CD4-positive, alpha-beta T cell treated with Interleukin-15 for 1 hour (primary cell): ENCODE measurements around the gene KCMF1.

Experiments used
- DNase-seq: peaks from one replicate; pipeline ENCODE4 v3.0.0-alpha.2; 2020

KCMF1 gene

GRCh38 chr2:85032621-85033020 lies 61.7 kb downstream of the KCMF1 start:
- no peak for DNase-seq

DNA sequence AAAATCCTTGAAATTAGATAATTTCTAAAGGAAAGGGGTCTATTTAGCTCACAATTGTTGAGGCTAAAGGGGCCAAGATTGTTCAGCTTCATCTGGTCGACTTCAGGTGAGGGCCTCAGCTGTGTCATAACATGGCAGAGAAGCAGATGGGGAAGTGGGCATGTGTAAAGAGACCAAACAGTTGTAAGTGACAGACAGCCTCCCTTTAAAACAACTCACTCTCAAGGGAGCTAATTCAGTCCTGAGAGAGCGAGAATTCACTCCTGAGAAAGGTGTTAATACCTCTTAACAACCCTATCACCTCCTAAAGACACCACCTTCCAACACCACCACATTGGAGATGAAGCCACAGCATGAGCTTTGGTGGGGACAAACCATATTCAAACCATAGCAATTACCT lies 62.4 kb downstream of the KCMF1 start:
- no peak for DNase-seq

DNA sequence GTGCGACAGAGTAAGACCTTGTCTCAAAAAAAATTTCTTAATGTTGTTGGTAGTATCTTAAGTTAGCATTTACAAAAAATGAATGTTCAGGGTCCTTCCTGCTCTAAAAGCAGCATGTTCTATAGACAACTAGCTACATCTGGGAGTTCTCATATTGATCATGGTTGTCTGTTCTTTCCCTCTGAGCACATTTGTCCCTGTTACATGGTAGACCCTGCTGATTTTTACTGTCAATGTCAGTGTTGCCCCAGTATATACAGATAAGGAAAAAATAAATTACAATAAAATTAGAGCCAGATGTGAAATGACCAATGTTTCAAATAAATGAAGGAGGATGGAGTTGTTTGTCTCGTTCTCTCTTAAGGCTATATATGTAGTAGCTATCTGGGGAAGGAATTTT lies 63.2 kb downstream of the KCMF1 start:
- DNase-seq = no peak

GRCh38 chr2:85037622-85038021 lies 66.7 kb downstream of the KCMF1 start:
- no peak for DNase-seq

- DNase-seq = no peak
These were observed 71.4 kb downstream of the KCMF1 start for GRCh38 chr2:85042330-85042729.

GRCh38 chr2:85048534-85048933 lies 77.6 kb downstream of the KCMF1 start:
- no peak for DNase-seq

GRCh38 chr2:85049236-85049635 lies 78.3 kb downstream of the KCMF1 start:
- no peak for DNase-seq

DNA sequence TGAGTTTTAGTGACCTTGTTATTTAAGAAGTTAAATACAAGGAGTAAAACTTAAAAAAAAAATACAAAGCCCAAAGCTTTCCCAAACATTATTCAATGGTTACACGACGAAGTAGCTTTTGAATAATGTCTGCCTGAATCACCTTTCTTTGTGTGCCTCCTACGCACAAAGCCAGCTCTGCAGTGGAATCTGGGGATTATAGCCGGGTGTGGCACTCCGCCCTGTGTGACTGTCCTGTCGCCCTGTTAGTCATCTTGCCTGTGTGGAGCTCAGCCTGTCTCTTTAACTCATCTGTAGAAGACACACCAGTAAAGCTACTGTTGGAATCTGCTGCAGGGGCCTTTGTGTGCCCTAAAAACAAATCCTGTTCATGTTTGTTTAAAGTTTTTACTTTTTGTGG lies 82.8 kb downstream of the KCMF1 start:
- peak; percentile 56 for DNase-seq

- no peak for DNase-seq
These were observed 86.4 kb downstream of the KCMF1 start for GRCh38 chr2:85057226-85057962.

- DNase-seq = no peak
These were observed 90.9 kb downstream of the KCMF1 start for GRCh38 chr2:85061896-85062295.

GRCh38 chr2:85062565-85062964 lies 91.6 kb downstream of the KCMF1 start:
- no peak for DNase-seq

GRCh38 chr2:85063981-85064599 lies 93.1 kb downstream of the KCMF1 start:
- no peak for DNase-seq

GRCh38 chr2:85064927-85065577 lies 94.1 kb downstream of the KCMF1 start:
- DNase-seq = no peak

DNA sequence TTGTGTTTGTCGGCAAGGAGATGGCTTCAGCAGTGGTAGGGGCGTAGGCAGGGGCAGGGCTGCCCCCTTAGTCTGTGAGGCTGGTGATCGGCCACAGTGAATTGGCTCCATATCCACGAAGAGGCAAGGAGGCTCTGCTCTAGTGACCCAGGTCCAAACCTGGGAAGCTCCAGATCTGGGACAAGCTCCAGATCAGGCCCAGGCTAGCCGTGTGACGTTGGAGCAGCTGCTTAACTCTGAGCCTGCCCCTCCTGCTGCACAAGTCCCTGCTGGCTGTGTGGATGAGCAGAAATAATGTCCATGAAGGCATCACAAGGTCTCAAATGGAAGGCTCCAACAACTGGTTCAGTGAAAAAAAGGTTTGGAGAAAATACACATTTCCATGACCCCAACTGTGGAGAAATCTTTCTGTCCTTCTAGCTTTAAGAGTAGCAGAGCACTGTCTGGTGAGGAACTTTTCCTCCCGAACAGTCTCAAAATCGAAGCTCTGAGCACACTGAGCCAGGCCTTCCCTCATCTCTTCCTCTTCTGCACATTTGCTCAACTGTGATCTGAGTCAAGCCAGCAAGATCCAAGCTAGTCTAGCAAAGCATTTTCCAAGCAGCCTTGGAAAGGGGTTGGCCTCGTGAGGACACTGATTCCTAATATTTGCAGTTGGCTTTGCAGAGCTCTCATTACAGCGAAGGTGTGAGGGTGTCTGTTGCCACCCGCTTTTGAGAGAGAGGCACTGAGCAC lies 95.2 kb downstream of the KCMF1 start:
- no peak for DNase-seq

DNA sequence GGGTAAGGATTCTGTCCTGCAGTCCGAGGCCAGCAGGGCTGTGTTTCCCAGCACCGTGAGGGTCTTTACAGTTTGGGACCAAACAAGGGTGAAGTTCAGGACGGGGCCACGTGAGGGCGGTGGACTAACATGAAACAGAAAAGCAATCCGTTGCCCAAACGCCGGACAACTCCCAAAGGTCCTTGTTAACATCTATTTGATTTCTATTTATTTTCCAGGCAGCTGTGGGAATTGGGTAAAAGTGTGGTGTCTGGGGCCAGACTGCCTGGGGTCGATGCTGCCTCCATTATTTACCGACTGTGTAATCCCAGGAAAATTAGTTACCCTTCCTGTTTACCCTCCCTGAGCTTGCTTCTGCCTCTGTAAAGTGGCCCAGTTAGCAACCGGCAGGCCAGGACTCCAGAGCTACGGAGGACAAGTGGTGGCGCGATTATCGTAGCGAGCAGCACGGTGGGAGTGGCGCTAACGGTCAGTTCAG lies 96.0 kb downstream of the KCMF1 start:
- peak; percentile 21 for DNase-seq

DNA sequence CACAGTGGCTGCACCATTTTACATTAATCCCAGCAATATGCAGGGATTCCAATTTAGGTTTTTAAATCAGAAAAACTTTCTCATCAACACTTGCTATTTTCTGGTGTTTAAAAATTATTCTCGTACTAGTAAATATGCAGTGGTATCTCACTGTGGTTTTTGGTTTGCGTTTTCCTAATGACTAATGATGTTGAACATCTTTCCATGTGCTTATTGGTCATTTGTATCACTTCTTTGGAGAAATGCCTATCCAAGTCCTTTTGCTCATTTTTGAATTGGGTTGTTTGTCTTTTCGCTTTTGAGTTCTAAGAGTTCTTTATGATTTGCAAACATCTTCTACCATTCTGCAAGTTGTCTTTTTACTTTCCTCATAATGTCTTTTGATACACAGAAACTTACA lies 100.1 kb downstream of the KCMF1 start:
- DNase-seq = no peak

- no peak for DNase-seq
These were observed 102.1 kb downstream of the KCMF1 start for GRCh38 chr2:85073033-85073432.

GRCh38 chr2:85076618-85077274 lies 105.8 kb downstream of the KCMF1 start:
- DNase-seq = no peak

- DNase-seq = no peak
These were observed 107.0 kb downstream of the KCMF1 start for GRCh38 chr2:85077859-85078419.

- no peak for DNase-seq
These were observed 107.6 kb downstream of the KCMF1 start for GRCh38 chr2:85078536-85078935.

DNA sequence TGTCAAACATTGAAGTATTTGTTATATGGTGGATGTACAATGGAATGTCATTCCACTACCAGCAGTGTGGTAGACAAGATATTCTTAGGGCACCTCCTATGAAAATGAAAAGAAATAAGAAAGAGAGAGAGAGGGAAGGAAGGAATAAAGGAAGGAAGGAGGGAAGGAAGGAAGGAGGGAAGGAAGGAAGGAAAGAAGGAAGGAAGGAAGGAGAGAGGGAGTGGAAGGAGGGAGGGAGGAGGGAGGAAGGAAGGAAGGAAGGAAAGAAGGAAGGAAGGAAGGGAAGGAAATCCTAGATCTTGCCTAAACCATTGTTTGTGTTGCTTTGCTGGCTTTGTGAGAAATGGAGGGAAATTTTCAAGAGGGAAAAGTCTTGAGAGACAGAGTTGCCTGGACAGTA lies 112.1 kb downstream of the KCMF1 start:
- no peak for DNase-seq

DNA sequence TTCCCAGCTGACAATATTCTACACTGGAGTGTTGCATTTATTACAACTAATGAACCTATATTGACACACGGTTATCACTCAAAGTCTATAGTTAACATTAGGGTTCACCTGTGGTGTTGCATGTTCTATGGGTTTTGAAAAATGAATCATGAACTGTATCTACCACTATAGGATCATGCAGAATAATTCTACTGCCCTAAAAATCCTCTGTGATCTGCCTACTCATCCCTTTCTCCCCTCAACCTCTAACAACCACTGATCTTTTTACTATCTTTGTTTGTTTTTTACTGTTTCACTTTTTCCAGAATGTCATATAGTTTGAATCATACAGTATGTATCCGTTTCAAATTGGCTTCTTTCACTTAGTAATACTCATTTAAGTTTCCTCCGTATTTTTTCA lies 114.6 kb downstream of the KCMF1 start:
- DNase-seq = no peak

DNA sequence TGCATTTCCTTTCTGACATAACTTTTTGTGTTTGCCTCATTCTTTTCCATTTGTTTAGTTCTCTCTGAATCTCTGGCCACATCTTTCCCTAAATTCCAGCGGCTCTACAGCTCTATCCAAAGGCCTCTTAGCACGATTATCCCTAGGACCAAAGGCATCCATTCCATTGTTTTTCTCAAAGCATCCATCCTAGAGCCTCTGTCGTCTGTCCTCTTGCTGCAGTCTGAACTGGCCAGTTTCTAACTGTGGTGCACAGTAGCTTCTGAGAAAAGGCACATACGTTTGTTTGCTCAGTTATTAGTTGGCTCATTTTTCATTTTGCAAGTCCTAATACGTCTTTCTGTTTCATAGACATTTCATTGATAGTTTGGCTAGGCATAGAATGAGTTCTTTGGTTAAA lies 116.6 kb downstream of the KCMF1 start:
- no peak for DNase-seq
